A549 (cell line): ENCODE data around the gene CCDC154. TPM values are rescaled to one million over a fixed set of nuclear protein-coding genes. Genes with fewer than 3 reads are reported as not detected.

ENCODE experiments used
- ATAC-seq, 2 experiments: fragments of 200-7000 bp in 1 of 2; fragments of >200 bp in 1 of 2; cut with Nextera tagmentation in 1 of 2; cut with Tn5 transposase in 1 of 2; 3 replicates each; pipeline versions ENCODE4 v1.8.0 to v1.9.1; 2018 to 2020; ENCODE audit warnings: mild to moderate bottlenecking in 1 of 2, moderate library complexity in 1 of 2
- CTCF ChIA-PET: fragments of 300-600 bp; sonication (Branson Sonifier 250); formaldehyde crosslinking; extraction: SDS; loops from one replicate; lab custom pipeline; 2021; ENCODE audit warnings: antibody characterized with exemption, inconsistent platforms; lab: Yijun Ruan, JAX
- POLR2A ChIA-PET: fragments of 350-600 bp; formaldehyde crosslinking; extraction: SDS; loops from one replicate; lab custom pipeline; 2021; ENCODE audit warnings: antibody characterized with exemption, inconsistent platforms; lab: Yijun Ruan, JAX
- DNase-seq, 2 experiments: peaks; one replicate each; pipeline versions ENCODE4 v3.0.0 to v3.0.0-alpha.2; 2011 to 2016; ENCODE audit warnings: low read depth in 1 of 2, low spot score in 1 of 2
- FAIRE-seq: peaks from 2 replicates; lab custom pipeline; 2011; peaks lifted over from hg19 to GRCh38; lab: Jason Lieb, UNC
- H3K27ac ChIP-seq, 2 experiments: fragments of >200 bp; sonication (Bioruptor Twin); formaldehyde crosslinking; 3 replicates each; pipeline ENCODE4 v1.5.1; 2016 to 2017
- H3K4me1 ChIP-seq: fragments of >200 bp; sonication (Bioruptor Twin); formaldehyde crosslinking; 3 replicates; pipeline ENCODE4 v1.6.1; 2016
- H3K4me2 ChIP-seq: fragments of >200 bp; sonication (Bioruptor Twin); formaldehyde crosslinking; 3 replicates; pipeline ENCODE4 v1.6.1; 2016
- H3K4me3 ChIP-seq: fragments of >200 bp; sonication (Bioruptor Twin); formaldehyde crosslinking; 3 replicates; pipeline ENCODE4 v1.5.1; 2016
- H3K9me3 ChIP-seq: fragments of >200 bp; sonication (Bioruptor Twin); formaldehyde crosslinking; 3 replicates; pipeline ENCODE4 v1.6.1; 2016
- BHLHE40 ChIP-seq: IDR thresholded peaks from 2 replicates; pipeline ENCODE4 v1.6.1; 2012; ENCODE audit warnings: low read depth, low read length, inconsistent platforms
- CBX8 ChIP-seq: fragments of 200-600 bp; sonication (generic); IDR thresholded peaks from 2 replicates; pipeline ENCODE4 v1.6.1; 2016
- EHF ChIP-seq: fragments of 250-450 bp; sonication (Bioruptor Pico); IDR thresholded peaks from 2 replicates; pipeline ENCODE4 v1.5.0; 2020; ENCODE audit warnings: mild to moderate bottlenecking
- EHMT2 ChIP-seq: fragments of 200-600 bp; sonication (generic); IDR thresholded peaks from 2 replicates; pipeline ENCODE4 v1.6.1; 2016; ENCODE audit warnings: antibody characterized with exemption, low read depth, mild to moderate bottlenecking, moderate library complexity
- ESRRA ChIP-seq: fragments of 150-350 bp; IDR thresholded peaks from 2 replicates; pipeline ENCODE4 v1.6.1; 2014; ENCODE audit warnings: mild to moderate bottlenecking, low read length, borderline replicate concordance
- FOXS1 ChIP-seq: fragments of 250-450 bp; sonication (Bioruptor Pico); IDR thresholded peaks from 2 replicates; pipeline ENCODE4 v1.5.0; 2020; ENCODE audit warnings: mild to moderate bottlenecking, moderate library complexity
- GATA3 ChIP-seq: IDR thresholded peaks from 2 replicates; pipeline ENCODE4 v1.6.1; 2012; ENCODE audit warnings: borderline replicate concordance
- HEYL ChIP-seq: fragments of 250-450 bp; sonication (Bioruptor Pico); IDR thresholded peaks from 2 replicates; pipeline ENCODE4 v1.8.0; 2021; ENCODE audit warnings: mild to moderate bottlenecking, moderate library complexity
- JUN ChIP-seq, 2 experiments: fragments of >200 bp; sonication (Bioruptor Twin); formaldehyde crosslinking; IDR thresholded peaks; 2 replicates in 1 of 2; 3 replicates in 1 of 2; pipeline ENCODE4 v1.6.1; 2016 to 2017
- MYC ChIP-seq: IDR thresholded peaks from 2 replicates; pipeline ENCODE4 v1.6.1; 2012; ENCODE audit warnings: mild to moderate bottlenecking, inconsistent platforms, low read length, improper control_type of control experiment, borderline replicate concordance
- NFE2L2 ChIP-seq: fragments of 150-350 bp; conservative IDR thresholded peaks from 2 replicates; pipeline ENCODE4 v1.6.1; 2014; ENCODE audit warnings: low read length
- NR3C1 ChIP-seq: fragments of >200 bp; sonication (Bioruptor Twin); formaldehyde crosslinking; IDR thresholded peaks from 3 replicates; pipeline ENCODE4 v1.6.1; 2017
- RAD21 ChIP-seq, 2 experiments: fragments of >200 bp in 1 of 2; sonication (Bioruptor Twin) in 1 of 2; formaldehyde crosslinking in 1 of 2; IDR thresholded peaks in 1 of 2; conservative IDR thresholded peaks in 1 of 2; 2 replicates in 1 of 2; 3 replicates in 1 of 2; pipeline ENCODE4 v1.6.1; 2012 to 2018; ENCODE audit warnings: inconsistent platforms in 1 of 2
- RARB ChIP-seq: fragments of 250-450 bp; sonication (Bioruptor Pico); IDR thresholded peaks from 2 replicates; pipeline ENCODE4 v1.8.0; 2021; ENCODE audit warnings: mild to moderate bottlenecking, moderate library complexity
- RFX5 ChIP-seq: fragments of 450-650 bp; IDR thresholded peaks from 2 replicates; pipeline ENCODE4 v1.7.1; 2014; ENCODE audit warnings: antibody characterized with exemption, mild to moderate bottlenecking, moderate library complexity
- RNF2 ChIP-seq: fragments of 200-600 bp; sonication (generic); IDR thresholded peaks from 2 replicates; pipeline ENCODE4 v1.6.1; 2016; ENCODE audit warnings: low read depth, mild to moderate bottlenecking, antibody characterized with exemption, moderate library complexity, borderline replicate concordance
- SREBF2 ChIP-seq: fragments of 450-650 bp; IDR thresholded peaks from 2 replicates; pipeline ENCODE4 v1.6.1; 2014; ENCODE audit warnings: mild to moderate bottlenecking, moderate library complexity
- TFCP2L1 ChIP-seq: fragments of 250-450 bp; sonication (Bioruptor Pico); IDR thresholded peaks from 2 replicates; pipeline ENCODE4 v1.5.0; 2021; ENCODE audit warnings: mild to moderate bottlenecking
- TP53 ChIP-seq: fragments of 250-450 bp; sonication (Bioruptor Pico); IDR thresholded peaks from 2 replicates; pipeline ENCODE4 v1.5.0; 2021; ENCODE audit warnings: mild to moderate bottlenecking, moderate library complexity
- ZC3H11A ChIP-seq: fragments of 450-650 bp; IDR thresholded peaks from 2 replicates; pipeline ENCODE4 v1.6.1; 2014; ENCODE audit warnings: antibody characterized with exemption, mild to moderate bottlenecking
- ZFP36 ChIP-seq: fragments of 450-650 bp; IDR thresholded peaks from 2 replicates; pipeline ENCODE4 v1.6.1; 2014; ENCODE audit warnings: borderline replicate concordance; ENCODE audit not compliant: partially characterized antibody
- ZNF302 ChIP-seq: fragments of 250-450 bp; sonication (Bioruptor Pico); IDR thresholded peaks from 2 replicates; pipeline ENCODE4 v1.9.0; 2021; ENCODE audit warnings: inconsistent platforms, mild to moderate bottlenecking, moderate library complexity
- ZSCAN20 ChIP-seq: fragments of 250-450 bp; sonication (Bioruptor Pico); IDR thresholded peaks from 2 replicates; pipeline ENCODE4 v1.8.0; 2022; ENCODE audit warnings: mild to moderate bottlenecking, moderate library complexity
- WGBS: methylation state at CpG from one replicate; pipeline ENCODE4 v1.1.6; 2017; ENCODE audit errors: missing lambda C conversion rate; 5-methylcytosine and 5-hydroxymethylcytosine counted together
- polyA plus RNA-seq, 4 experiments: library from polyadenylated mRNA; depleted of rRNA in 3 of 4; stranded (reverse); fragments of >200 nt; fragmentation: RNase III in 1 of 4; extraction: RNeasy Plus Mini Kit Qiagen cat#74134 plus additional on column Dnase treatment in 1 of 4; gene quantifications; 2 replicates in 3 of 4; 3 replicates in 1 of 4; pipeline ENCODE4 v1.2.3, GENCODE V29; 2011 to 2017
- TF ChIP-seq, protein P1 (sequence below): IDR thresholded peaks from 2 replicates; pipeline ENCODE4 v1.6.1; 2012
- TF ChIP-seq, protein P2 (sequence below): fragments of 250-450 bp; sonication (Bioruptor Pico); IDR thresholded peaks from 2 replicates; pipeline ENCODE4 v1.5.0; 2020; ENCODE audit warnings: low read depth, mild to moderate bottlenecking, moderate library complexity
- TF ChIP-seq, protein P3 (sequence below): fragments of 450-650 bp; IDR thresholded peaks from 2 replicates; pipeline ENCODE4 v1.6.1; 2014; ENCODE audit warnings: antibody characterized with exemption
- TF ChIP-seq, protein P4 (sequence below): fragments of 150-350 bp; IDR thresholded peaks from 2 replicates; pipeline ENCODE4 v1.6.1; 2014; ENCODE audit warnings: low read depth, mild to moderate bottlenecking, low read length
- TF ChIP-seq, protein P5 (sequence below): fragments of >200 bp; sonication (Bioruptor Twin); formaldehyde crosslinking; IDR thresholded peaks from 3 replicates; pipeline ENCODE4 v1.5.1; 2016
- TF ChIP-seq, protein P6 (sequence below): IDR thresholded peaks from 2 replicates; pipeline ENCODE4 v1.6.1; 2012

CCDC154 gene
- polyA plus RNA-seq, 2 of the 4 experiments (the other 2 are of a cell fraction) = 0.16 to 0.74 TPM

DNA sequence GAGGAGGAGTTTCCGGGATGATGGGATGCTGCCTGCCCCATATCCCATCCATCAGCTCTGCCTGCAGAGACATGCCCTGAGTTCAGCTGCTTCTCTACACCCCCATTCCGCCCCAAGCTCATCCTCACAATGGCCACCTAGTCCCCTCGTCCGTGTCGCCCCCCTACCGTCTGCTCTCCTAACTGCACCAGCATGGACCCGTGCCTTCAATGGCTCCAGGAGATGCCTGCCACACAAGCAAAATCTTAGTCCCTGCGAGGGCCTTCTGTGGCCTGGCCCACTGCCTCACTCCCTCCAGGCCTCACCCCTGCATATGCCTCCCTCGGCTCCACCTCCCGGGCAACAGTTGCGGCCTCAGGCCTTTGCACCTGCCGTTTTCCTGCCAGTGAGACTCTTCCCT, 47.0 kb upstream of the CCDC154 start:
- FAIRE-seq (no peak), ATAC-seq (no peak), DNase-seq (no peak)
- ChIA-PET POLR2A (no interaction called here), CTCF (interaction anchor here (1.1 to 1.5 kb wide), 2 partner anchors 214 to 273 kb away, joined by 3 to 6 read pairs; no protein-coding TSS in a partner anchor)
- Histone ChIP-seq H3K9me3 (no peaks in the 10 kb centered on the region), H3K27ac (no peak overlapping the region), H3K4me1 (peaks cover 15% of the 10 kb centered on the region), H3K4me3 (no peak overlapping the region), H3K4me2 (no peak overlapping the region)
- 93% methylated on average over 12 of the region's 12 CpGs for WGBS
- TF ChIP-seq NFE2L2 (no peak), SREBF2 (no peak), ZNF302 (no peak), FOXS1 (CRISPR knock-in tag) (no peak), ZSCAN20 (no peak), TP53 (CRISPR knock-in tag) (no peak), GATA3 (no peak), MYC (no peak), CBX8 (no peak), RFX5 (no peak), RNF2 (no peak), EHMT2 (no peak), HEYL (CRISPR knock-in tag) (no peak), NR3C1 (no peak), RARB (CRISPR knock-in tag) (no peak), RAD21 (conservative IDR thresholded peaks at IDR 0.05 in 1 of 2, IDR thresholded peaks at IDR 0.05 in 1 of 2) (no peak)
- TF ChIP-seq, protein P1, sequence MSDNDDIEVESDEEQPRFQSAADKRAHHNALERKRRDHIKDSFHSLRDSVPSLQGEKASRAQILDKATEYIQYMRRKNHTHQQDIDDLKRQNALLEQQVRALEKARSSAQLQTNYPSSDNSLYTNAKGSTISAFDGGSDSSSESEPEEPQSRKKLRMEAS = no peak
- TF ChIP-seq, protein P2, sequence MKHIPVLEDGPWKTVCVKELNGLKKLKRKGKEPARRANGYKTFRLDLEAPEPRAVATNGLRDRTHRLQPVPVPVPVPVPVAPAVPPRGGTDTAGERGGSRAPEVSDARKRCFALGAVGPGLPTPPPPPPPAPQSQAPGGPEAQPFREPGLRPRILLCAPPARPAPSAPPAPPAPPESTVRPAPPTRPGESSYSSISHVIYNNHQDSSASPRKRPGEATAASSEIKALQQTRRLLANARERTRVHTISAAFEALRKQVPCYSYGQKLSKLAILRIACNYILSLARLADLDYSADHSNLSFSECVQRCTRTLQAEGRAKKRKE (CRISPR knock-in tag) = no peak
- TF ChIP-seq, protein P3, sequence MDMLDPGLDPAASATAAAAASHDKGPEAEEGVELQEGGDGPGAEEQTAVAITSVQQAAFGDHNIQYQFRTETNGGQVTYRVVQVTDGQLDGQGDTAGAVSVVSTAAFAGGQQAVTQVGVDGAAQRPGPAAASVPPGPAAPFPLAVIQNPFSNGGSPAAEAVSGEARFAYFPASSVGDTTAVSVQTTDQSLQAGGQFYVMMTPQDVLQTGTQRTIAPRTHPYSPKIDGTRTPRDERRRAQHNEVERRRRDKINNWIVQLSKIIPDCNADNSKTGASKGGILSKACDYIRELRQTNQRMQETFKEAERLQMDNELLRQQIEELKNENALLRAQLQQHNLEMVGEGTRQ = no peak
- TF ChIP-seq, protein P4, sequence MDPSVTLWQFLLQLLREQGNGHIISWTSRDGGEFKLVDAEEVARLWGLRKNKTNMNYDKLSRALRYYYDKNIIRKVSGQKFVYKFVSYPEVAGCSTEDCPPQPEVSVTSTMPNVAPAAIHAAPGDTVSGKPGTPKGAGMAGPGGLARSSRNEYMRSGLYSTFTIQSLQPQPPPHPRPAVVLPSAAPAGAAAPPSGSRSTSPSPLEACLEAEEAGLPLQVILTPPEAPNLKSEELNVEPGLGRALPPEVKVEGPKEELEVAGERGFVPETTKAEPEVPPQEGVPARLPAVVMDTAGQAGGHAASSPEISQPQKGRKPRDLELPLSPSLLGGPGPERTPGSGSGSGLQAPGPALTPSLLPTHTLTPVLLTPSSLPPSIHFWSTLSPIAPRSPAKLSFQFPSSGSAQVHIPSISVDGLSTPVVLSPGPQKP = no peak

DNA sequence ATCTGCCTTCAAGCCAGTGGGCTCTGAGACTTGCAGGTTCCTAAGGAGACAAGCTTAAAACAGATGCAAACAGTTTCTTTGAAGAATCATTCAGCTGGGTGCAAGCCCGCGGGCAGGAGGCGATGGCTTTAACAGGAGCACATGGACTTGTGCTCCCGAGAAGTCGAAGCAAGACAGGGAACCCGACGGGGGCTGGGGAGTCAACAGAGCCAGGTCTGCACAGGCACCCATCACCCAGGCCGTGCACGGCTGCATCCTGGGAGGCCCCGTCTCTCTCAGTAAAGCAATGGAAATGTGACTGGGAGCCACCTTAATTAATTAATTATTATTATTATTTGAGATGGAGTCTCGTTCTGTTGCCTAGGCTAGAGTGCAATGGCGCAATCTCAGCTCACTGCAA, 44.7 kb upstream of the CCDC154 start:
- ChIA-PET POLR2A (interaction anchor here (0.7 kb wide), 1 partner anchor 13 kb away, joined by 3 read pairs; no protein-coding TSS in a partner anchor), CTCF (interaction anchor here (1.2 kb wide), 1 partner anchor 124 kb away, joined by 3 read pairs; no protein-coding TSS in a partner anchor)
- ATAC-seq = no peak
- H3K9me3 ChIP-seq = no peaks in the 10 kb centered on the region
- TF ChIP-seq ZC3H11A (no peak), TFCP2L1 (CRISPR knock-in tag) (no peak), EHF (CRISPR knock-in tag) (no peak), ESRRA (no peak), JUN (IDR thresholded peaks at IDR 0.05) (no peak), ZNF302 (no peak), RNF2 (no peak), NFE2L2 (no peak), GATA3 (no peak), BHLHE40 (no peak), ZFP36 (no peak), RARB (CRISPR knock-in tag) (no peak), RAD21 (conservative IDR thresholded peaks at IDR 0.05 in 1 of 2, IDR thresholded peaks at IDR 0.05 in 1 of 2) (no peak), MYC (no peak), HEYL (CRISPR knock-in tag) (no peak)
- TF ChIP-seq, protein P5, sequence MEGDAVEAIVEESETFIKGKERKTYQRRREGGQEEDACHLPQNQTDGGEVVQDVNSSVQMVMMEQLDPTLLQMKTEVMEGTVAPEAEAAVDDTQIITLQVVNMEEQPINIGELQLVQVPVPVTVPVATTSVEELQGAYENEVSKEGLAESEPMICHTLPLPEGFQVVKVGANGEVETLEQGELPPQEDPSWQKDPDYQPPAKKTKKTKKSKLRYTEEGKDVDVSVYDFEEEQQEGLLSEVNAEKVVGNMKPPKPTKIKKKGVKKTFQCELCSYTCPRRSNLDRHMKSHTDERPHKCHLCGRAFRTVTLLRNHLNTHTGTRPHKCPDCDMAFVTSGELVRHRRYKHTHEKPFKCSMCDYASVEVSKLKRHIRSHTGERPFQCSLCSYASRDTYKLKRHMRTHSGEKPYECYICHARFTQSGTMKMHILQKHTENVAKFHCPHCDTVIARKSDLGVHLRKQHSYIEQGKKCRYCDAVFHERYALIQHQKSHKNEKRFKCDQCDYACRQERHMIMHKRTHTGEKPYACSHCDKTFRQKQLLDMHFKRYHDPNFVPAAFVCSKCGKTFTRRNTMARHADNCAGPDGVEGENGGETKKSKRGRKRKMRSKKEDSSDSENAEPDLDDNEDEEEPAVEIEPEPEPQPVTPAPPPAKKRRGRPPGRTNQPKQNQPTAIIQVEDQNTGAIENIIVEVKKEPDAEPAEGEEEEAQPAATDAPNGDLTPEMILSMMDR = no peak
- TF ChIP-seq, protein P6, sequence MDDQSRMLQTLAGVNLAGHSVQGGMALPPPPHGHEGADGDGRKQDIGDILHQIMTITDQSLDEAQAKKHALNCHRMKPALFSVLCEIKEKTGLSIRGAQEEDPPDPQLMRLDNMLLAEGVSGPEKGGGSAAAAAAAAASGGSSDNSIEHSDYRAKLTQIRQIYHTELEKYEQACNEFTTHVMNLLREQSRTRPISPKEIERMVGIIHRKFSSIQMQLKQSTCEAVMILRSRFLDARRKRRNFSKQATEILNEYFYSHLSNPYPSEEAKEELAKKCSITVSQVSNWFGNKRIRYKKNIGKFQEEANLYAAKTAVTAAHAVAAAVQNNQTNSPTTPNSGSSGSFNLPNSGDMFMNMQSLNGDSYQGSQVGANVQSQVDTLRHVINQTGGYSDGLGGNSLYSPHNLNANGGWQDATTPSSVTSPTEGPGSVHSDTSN = no peak
- TF ChIP-seq, protein P1 = no peak
- H3K27ac ChIP-seq = no peak overlapping the region
- peaks cover 7% of the 10 kb centered on the region for H3K4me1 ChIP-seq
- 88% methylated on average over 12 of the region's 12 CpGs for WGBS
- no peak overlapping the region for H3K4me2 ChIP-seq
- no peak for DNase-seq
- FAIRE-seq = no peak
- no peak overlapping the region for H3K4me3 ChIP-seq
